Endothelial cell of umbilical vein (primary cell): Measurements from ENCODE around the gene NF2. TPM values are rescaled to one million over a fixed set of nuclear protein-coding genes. Genes with fewer than 3 reads are reported as not detected.

Experiments used
- BruUV-seq: library from RNA; stranded (reverse); fragments of 400-500 nt; replicated peaks from 2 replicates; lab custom pipeline; 2021; lab: Mats Ljungman, UMichigan
- CTCF ChIA-PET: fragments of 300-600, 350-600 bp; sonication (Branson Sonifier 250); formaldehyde crosslinking; loops from one replicate; lab custom pipeline; 2021; ENCODE audit warnings: antibody characterized with exemption, inconsistent platforms; lab: Charles Lee
- POLR2A ChIA-PET: fragments of 300-600, 350-600 bp; sonication (Branson Sonifier 250); formaldehyde crosslinking; loops from one replicate; lab custom pipeline; 2021; ENCODE audit warnings: antibody characterized with exemption, inconsistent platforms; lab: Charles Lee
- DNase-seq: peaks from one replicate; pipeline ENCODE4 v3.0.0-alpha.2; 2011; ENCODE audit warnings: low read depth, low spot score
- FAIRE-seq: peaks from 2 replicates; lab custom pipeline; 2011; peaks lifted over from hg19 to GRCh38; lab: Jason Lieb, UNC
- H2AFZ ChIP-seq: 2 replicates; pipeline ENCODE4 v1.6.0; 2012; ENCODE audit warnings: low read depth, low read length, control low read depth, inconsistent platforms
- H3K27ac ChIP-seq: 2 replicates; pipeline ENCODE4 v1.5.1; 2011; ENCODE audit warnings: low read depth, mild to moderate bottlenecking, control low read depth, low read length, moderate library complexity; ENCODE audit not compliant: insufficient read depth
- H3K27me3 ChIP-seq, 2 experiments: 2 replicates each; pipeline versions ENCODE4 v1.6.0 to v1.6.1; 2011; ENCODE audit warnings: low read length in 2 of 2, mixed read lengths in 1 of 2; ENCODE audit not compliant: control insufficient read depth in 2 of 2, insufficient read depth in 2 of 2
- H3K36me3 ChIP-seq, 2 experiments: 2 replicates in 1 of 2; 3 replicates in 1 of 2; pipeline ENCODE4 v1.5.1; 2011; ENCODE audit warnings: low read length in 2 of 2, mild to moderate bottlenecking in 1 of 2, moderate library complexity in 1 of 2; ENCODE audit not compliant: control insufficient read depth in 2 of 2, insufficient read depth in 2 of 2; ENCODE audit errors: extremely low read depth in 1 of 2
- H3K4me1 ChIP-seq: 3 replicates; pipeline ENCODE4 v1.5.1; 2011; ENCODE audit warnings: mild to moderate bottlenecking, low read length; ENCODE audit not compliant: control insufficient read depth, insufficient read depth; ENCODE audit errors: extremely low read depth
- H3K4me2 ChIP-seq: 2 replicates; pipeline ENCODE4 v1.6.1; 2011; ENCODE audit warnings: low read length, control low read depth, mixed read lengths; ENCODE audit not compliant: insufficient read depth
- H3K4me3 ChIP-seq, 3 experiments: fragments of 200-600 bp in 1 of 3; sonication (generic), shearing (Covaris generic) in 1 of 3; replicated peaks in 1 of 3; 2 replicates each; pipeline ENCODE4 v1.5.1; 2011 to 2016; ENCODE audit warnings: control low read depth in 3 of 3, low read length in 3 of 3, mild to moderate bottlenecking in 2 of 3, inconsistent platforms in 1 of 3, low read depth in 1 of 3, moderate library complexity in 1 of 3; ENCODE audit not compliant: insufficient read depth in 1 of 3
- H3K79me2 ChIP-seq: 2 replicates; pipeline ENCODE4 v1.6.0; 2012; ENCODE audit warnings: low read length, inconsistent platforms; ENCODE audit not compliant: control insufficient read depth, insufficient read depth
- H3K9ac ChIP-seq: replicated peaks from 2 replicates; pipeline ENCODE3; 2011; ENCODE audit warnings: low read length, control low read depth; ENCODE audit not compliant: insufficient read depth; ENCODE audit errors: extremely low read depth
- H3K9me1 ChIP-seq: replicated peaks from 3 replicates; pipeline ENCODE4 v1.6.0; 2011; ENCODE audit warnings: mild to moderate bottlenecking, low read length; ENCODE audit not compliant: control insufficient read depth, insufficient read depth; ENCODE audit errors: extremely low read depth
- H3K9me3 ChIP-seq: replicated peaks from 2 replicates; pipeline ENCODE4 v1.5.1; 2012; ENCODE audit warnings: low read length, inconsistent platforms; ENCODE audit not compliant: control insufficient read depth, insufficient read depth
- H4K20me1 ChIP-seq: replicated peaks from 2 replicates; pipeline ENCODE3; 2011; ENCODE audit warnings: mild to moderate bottlenecking, low read length; ENCODE audit not compliant: control insufficient read depth, insufficient read depth; ENCODE audit errors: extremely low read depth
- EZH2 ChIP-seq: IDR thresholded peaks from 2 replicates; pipeline ENCODE4 v1.6.1; 2012; ENCODE audit warnings: borderline replicate concordance, low read depth, mild to moderate bottlenecking, moderate library complexity, low read length, inconsistent platforms; ENCODE audit not compliant: severe bottlenecking
- FOS ChIP-seq: IDR thresholded peaks from 2 replicates; pipeline ENCODE4 v1.6.1; 2011; ENCODE audit warnings: mild to moderate bottlenecking, low read length, moderate library complexity, borderline replicate concordance; ENCODE audit not compliant: insufficient read depth
- GATA2 ChIP-seq: IDR thresholded peaks from 2 replicates; pipeline ENCODE4 v1.7.0; 2011; ENCODE audit warnings: low read depth, mild to moderate bottlenecking, moderate library complexity, mixed read lengths, low read length; ENCODE audit not compliant: insufficient read length, insufficient read depth
- JUN ChIP-seq: IDR thresholded peaks from 2 replicates; pipeline ENCODE4 v1.6.1; 2011; ENCODE audit warnings: borderline replicate concordance, low read depth; ENCODE audit not compliant: insufficient read length, insufficient read depth
- MYC ChIP-seq: IDR thresholded peaks from one replicate; pipeline ENCODE4 v1.6.1; 2011; ENCODE audit warnings: mild to moderate bottlenecking, low read depth, low read length
- POLR2A ChIP-seq: IDR thresholded peaks from 2 replicates; pipeline ENCODE4 v1.6.1; 2012; ENCODE audit warnings: low read depth, mild to moderate bottlenecking, control low read depth, low read length
- POLR2AphosphoS5 ChIP-seq: IDR thresholded peaks from 2 replicates; pipeline ENCODE4 v1.6.1; 2012; ENCODE audit warnings: low read depth, mild to moderate bottlenecking, control low read depth, low read length, moderate library complexity; ENCODE audit not compliant: insufficient read depth
- dilution Hi-C: fragments of 300-500 bp; cut with MboI; formaldehyde crosslinking; loops from one replicate; pipeline ENCODE4 v1.15.0; 2019; ENCODE audit warnings: low sequenced_read_pairs; ENCODE audit not compliant: extremely low pct_ligation_motif_present
- intact Hi-C: fragments of 100-400 bp; cut with micrococcal nuclease; formaldehyde crosslinking; loops from one replicate; pipeline ENCODE4 v1.10.0; 2022
- polyA plus RNA-seq, 4 experiments: library from polyadenylated mRNA; depleted of rRNA in 3 of 4; stranded (reverse) in 3 of 4; unstranded in 1 of 4; fragments of >200 nt; gene quantifications; 2 replicates each; pipeline versions ENCODE4 v1.2.1 to v1.2.3, GENCODE V29; 2011 to 2012; ENCODE audit warnings: missing spikeins in 1 of 4
- total RNA-seq: library from RNA; stranded (reverse); gene quantifications from 2 replicates; pipeline ENCODE4 v1.2.3, GENCODE V29; 2021
- TF ChIP-seq, protein P1 (sequence below): IDR thresholded peaks from 2 replicates; pipeline ENCODE4 v1.6.1; 2011; ENCODE audit not compliant: insufficient read depth, insufficient read length
- TF ChIP-seq, protein P2 (sequence below), 2 donors: IDR thresholded peaks; 1 replicate in 1 of 2; 2 replicates in 1 of 2; pipeline ENCODE4 v1.5.1; 2011; ENCODE audit warnings: low read length in 2 of 2, mild to moderate bottlenecking in 2 of 2, moderate library complexity in 2 of 2, control low read depth in 1 of 2, inconsistent platforms in 1 of 2, low read depth in 1 of 2; ENCODE audit not compliant: insufficient read depth in 1 of 2; ENCODE audit errors: extremely low read depth in 1 of 2

The NF2 gene
- total and polyA plus RNA-seq, 2 donors (not counting 3 experiments of a cell fraction or from before 2014, with no cell fraction given), result 27.8 to 115 TPM

DNA sequence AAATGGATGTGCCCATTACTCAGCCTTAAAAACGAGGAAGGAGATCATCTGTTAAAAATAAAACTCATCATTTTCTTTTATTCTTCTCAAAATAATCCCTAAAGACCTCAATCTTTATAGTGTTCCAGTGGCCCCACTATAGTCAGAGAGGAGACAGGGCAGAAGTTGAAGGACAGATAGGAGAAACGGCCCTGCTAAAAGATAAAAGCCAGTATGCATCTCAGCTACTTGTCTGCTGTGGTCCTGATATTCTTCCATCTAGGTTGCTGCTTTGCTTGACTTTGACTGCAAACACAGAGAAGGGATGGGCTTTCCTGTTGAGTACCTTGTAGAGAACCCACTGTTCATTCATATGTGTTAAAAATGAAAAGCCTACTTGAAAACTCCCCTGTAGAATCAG is 31.4 kb downstream of the NF2 start:
- FAIRE-seq, result no peak
- H3K4me1 ChIP-seq, result peaks cover 60% of the 10 kb centered on the region

More for the DNA sequence above, 31.4 kb downstream of the NF2 start:
- Histone ChIP-seq H3K9ac (peak overlapping the region; percentile 18), H3K36me3 (peaks cover 5 to 6% of the 10 kb centered on the region in 2 experiments), H3K9me1 (no peaks in the 10 kb centered on the region), H3K27ac (peak overlapping the region; percentile 85), H3K4me3 (no peak overlapping the region), H3K27me3 (no peaks in the 10 kb centered on the region), H2AFZ (no peak overlapping the region), H4K20me1 (no peaks in the 10 kb centered on the region), H3K4me2 (peak overlapping the region; percentile 81), H3K79me2 (peaks cover 60% of the 10 kb centered on the region), H3K9me3 (no peaks in the 10 kb centered on the region)
- no peak for DNase-seq
- TF ChIP-seq, protein P1, sequence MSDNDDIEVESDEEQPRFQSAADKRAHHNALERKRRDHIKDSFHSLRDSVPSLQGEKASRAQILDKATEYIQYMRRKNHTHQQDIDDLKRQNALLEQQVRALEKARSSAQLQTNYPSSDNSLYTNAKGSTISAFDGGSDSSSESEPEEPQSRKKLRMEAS, result no peak
- TF ChIP-seq POLR2A, result no peak
- no peak for TF ChIP-seq POLR2AphosphoS5
- TF ChIP-seq JUN, result no peak
- no peak for TF ChIP-seq GATA2
- TF ChIP-seq EZH2, result no peak
- no peak for TF ChIP-seq MYC
- TF ChIP-seq FOS, result no peak
- TF ChIP-seq, protein P2, sequence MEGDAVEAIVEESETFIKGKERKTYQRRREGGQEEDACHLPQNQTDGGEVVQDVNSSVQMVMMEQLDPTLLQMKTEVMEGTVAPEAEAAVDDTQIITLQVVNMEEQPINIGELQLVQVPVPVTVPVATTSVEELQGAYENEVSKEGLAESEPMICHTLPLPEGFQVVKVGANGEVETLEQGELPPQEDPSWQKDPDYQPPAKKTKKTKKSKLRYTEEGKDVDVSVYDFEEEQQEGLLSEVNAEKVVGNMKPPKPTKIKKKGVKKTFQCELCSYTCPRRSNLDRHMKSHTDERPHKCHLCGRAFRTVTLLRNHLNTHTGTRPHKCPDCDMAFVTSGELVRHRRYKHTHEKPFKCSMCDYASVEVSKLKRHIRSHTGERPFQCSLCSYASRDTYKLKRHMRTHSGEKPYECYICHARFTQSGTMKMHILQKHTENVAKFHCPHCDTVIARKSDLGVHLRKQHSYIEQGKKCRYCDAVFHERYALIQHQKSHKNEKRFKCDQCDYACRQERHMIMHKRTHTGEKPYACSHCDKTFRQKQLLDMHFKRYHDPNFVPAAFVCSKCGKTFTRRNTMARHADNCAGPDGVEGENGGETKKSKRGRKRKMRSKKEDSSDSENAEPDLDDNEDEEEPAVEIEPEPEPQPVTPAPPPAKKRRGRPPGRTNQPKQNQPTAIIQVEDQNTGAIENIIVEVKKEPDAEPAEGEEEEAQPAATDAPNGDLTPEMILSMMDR (IDR thresholded peaks at IDR 0.05; ENCODE audit: extremely low read depth in 1 of 2, insufficient read depth in 1 of 2, low read depth in 1 of 2, low read length in 2 of 2), result no peak
- dilution Hi-C loops (no loop called here), intact Hi-C loops (loop anchor here (1.0 to 5.0 kb wide), 6 partner anchors 10 to 454 kb away; partner anchors contain the start of gene NF2)
- no TSS peak for BruUV-seq
- POLR2A ChIA-PET, result no interaction called here
- CTCF ChIA-PET, result interaction anchor here (0.5 to 4.3 kb wide), 18 partner anchors 8 to 455 kb away, joined by 3 to 57 read pairs (median 4); no protein-coding TSS in a partner anchor
